HFFc6 (cell line): ENCODE data around the gene NEDD4. TPM values are rescaled to one million over a fixed set of nuclear protein-coding genes. Genes with fewer than 3 reads are reported as not detected.

ENCODE experiments used
- DNase-seq: peaks from one replicate; pipeline ENCODE4 v3.0.0-alpha.2; 2018
- H3K27ac Mint-ChIP-seq: 2 replicates; pipeline ENCODE4 v1.8.0; 2020; ENCODE audit warnings: mild to moderate bottlenecking, mixed read lengths
- H3K27me3 Mint-ChIP-seq: 2 replicates; pipeline ENCODE4 v1.8.0; 2021; ENCODE audit warnings: mild to moderate bottlenecking, moderate library complexity, mixed read lengths; ENCODE audit not compliant: insufficient read depth
- H3K36me3 Mint-ChIP-seq: 2 replicates; pipeline ENCODE4 v1.8.0; 2021; ENCODE audit warnings: low read depth, mixed read lengths
- H3K4me1 Mint-ChIP-seq: 2 replicates; pipeline ENCODE4 v1.8.0; 2020; ENCODE audit warnings: low read depth, mixed read lengths
- H3K4me3 Mint-ChIP-seq: 2 replicates; pipeline ENCODE4 v1.8.0; 2020; ENCODE audit warnings: mild to moderate bottlenecking, moderate library complexity, mixed read lengths
- H3K9me3 Mint-ChIP-seq: 2 replicates; pipeline ENCODE4 v1.8.0; 2020; ENCODE audit warnings: mild to moderate bottlenecking, mixed read lengths
- total RNA-seq, 6 experiments: library from RNA; stranded (reverse); fragmentation: NEBNext Ultra II Directional; extraction: Animal tissue kit (Norgen Biotek cat#: 25700); gene quantifications; 2 replicates in 1 of 6; 3 replicates in 5 of 6; pipeline ENCODE4 v1.2.3, GENCODE V29; 2021
- TF ChIP-seq, protein P1 (sequence below): fragments of 200-600 bp; sonication (generic); IDR thresholded peaks from 2 replicates; pipeline ENCODE4 v1.5.0; 2021; ENCODE audit warnings: antibody characterized with exemption, mild to moderate bottlenecking

The NEDD4 gene
- total RNA-seq, 6 experiments from 2014 or later, result 27.0 to 37.7 (median 34.0) TPM

- Mint-ChIP-seq H3K36me3 (no peaks in the 10 kb centered on the region), H3K4me3 (no peak overlapping the region), H3K4me1 (peaks cover 3% of the 10 kb centered on the region; the same call in 1 of the 2 replicates), H3K27me3 (peaks cover 3% of the 10 kb centered on the region), H3K9me3 (no peaks in the 10 kb centered on the region), H3K27ac (no peak overlapping the region)
- TF ChIP-seq, protein P1, sequence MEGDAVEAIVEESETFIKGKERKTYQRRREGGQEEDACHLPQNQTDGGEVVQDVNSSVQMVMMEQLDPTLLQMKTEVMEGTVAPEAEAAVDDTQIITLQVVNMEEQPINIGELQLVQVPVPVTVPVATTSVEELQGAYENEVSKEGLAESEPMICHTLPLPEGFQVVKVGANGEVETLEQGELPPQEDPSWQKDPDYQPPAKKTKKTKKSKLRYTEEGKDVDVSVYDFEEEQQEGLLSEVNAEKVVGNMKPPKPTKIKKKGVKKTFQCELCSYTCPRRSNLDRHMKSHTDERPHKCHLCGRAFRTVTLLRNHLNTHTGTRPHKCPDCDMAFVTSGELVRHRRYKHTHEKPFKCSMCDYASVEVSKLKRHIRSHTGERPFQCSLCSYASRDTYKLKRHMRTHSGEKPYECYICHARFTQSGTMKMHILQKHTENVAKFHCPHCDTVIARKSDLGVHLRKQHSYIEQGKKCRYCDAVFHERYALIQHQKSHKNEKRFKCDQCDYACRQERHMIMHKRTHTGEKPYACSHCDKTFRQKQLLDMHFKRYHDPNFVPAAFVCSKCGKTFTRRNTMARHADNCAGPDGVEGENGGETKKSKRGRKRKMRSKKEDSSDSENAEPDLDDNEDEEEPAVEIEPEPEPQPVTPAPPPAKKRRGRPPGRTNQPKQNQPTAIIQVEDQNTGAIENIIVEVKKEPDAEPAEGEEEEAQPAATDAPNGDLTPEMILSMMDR, result no peak
- no peak for DNase-seq
These were observed 8.2 kb upstream of the NEDD4 start for GRCh38 chr15:56001471-56002078.

GRCh38 chr15:55999658-56000057, 6.2 kb upstream of the NEDD4 start:
- no peaks in the 10 kb centered on the region for H3K9me3 Mint-ChIP-seq
- no peak for DNase-seq
- no peak overlapping the region for H3K4me3 Mint-ChIP-seq
- peaks cover 3% of the 10 kb centered on the region for H3K27me3 Mint-ChIP-seq
- TF ChIP-seq, protein P1, result no peak
- H3K4me1 Mint-ChIP-seq, result no peaks in the 10 kb centered on the region
- no peak overlapping the region for H3K27ac Mint-ChIP-seq
- no peaks in the 10 kb centered on the region for H3K36me3 Mint-ChIP-seq

DNA sequence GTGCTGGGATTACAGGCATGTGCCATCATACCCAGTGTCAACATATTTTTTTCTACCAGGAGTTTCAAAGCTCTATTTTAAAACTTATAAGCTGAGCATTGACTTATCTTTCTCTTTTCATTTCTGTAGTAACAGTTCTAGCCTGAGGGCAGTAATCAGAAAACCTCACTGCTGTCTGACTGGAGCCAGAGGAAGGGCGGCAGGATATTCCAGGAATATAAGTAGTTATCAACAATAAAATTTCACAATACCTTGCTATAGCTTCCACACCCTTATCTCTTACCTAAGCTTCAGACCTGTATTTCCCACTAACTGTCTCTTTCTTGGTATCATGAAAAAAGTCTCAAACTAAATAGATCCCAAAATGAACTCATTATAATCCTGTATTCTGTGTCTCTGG, 5.1 kb upstream of the NEDD4 start:
- TF ChIP-seq, protein P1, result no peak
- no peak for DNase-seq
- Mint-ChIP-seq H3K27me3 (peaks cover 3% of the 10 kb centered on the region), H3K4me3 (no peak overlapping the region), H3K27ac (no peak overlapping the region), H3K36me3 (no peaks in the 10 kb centered on the region), H3K9me3 (no peaks in the 10 kb centered on the region), H3K4me1 (0 out of 2 replicates have a peak, but pooled peaks cover 6% of the 10 kb centered on the region)

DNA sequence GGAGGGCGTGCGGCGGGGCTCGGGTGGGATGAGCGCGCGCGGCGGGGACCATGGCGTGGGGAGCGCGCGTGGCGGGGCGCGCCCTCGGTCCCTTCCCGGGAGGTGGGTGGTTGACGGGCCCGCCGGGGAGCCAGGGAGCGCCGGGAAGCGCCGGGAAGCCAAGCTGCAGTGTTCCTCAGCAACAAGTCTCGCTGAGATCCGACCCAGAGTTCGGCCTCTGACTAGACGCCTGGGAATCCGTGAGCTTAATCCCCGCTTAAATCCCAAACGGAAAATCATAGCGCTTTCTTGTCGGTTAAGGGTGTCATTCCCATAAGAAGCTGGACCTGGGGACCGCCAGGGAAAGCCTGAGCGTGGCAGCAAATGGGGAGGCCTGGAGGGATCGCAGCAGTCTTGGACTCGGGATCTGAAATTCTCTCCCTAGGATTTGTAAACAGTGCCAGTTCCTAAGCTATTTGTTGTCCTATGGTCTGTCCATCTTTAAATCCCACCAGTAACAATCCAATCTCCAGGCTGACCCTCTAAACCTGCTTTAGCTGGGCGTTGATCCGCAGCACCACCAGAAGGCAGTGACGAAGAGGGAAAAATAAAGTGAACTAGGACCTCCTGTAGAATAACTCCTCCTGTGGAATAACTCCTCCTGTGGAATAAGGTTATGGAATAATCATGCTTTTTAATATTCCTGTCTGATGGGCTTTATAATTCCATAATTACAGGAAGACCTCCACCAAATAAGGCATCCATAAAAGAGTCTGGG, 570 bp upstream of the NEDD4 start:
- TF ChIP-seq, protein P1, result 0 out of 2 replicates have a peak, but pooled peaks have one; percentile 5
- Mint-ChIP-seq H3K4me3 (peak overlapping the region; percentile 97), H3K4me1 (peaks cover 34% of the 10 kb centered on the region), H3K27me3 (peaks cover 2% of the 10 kb centered on the region; the same call in 1 of the 2 replicates), H3K36me3 (peaks cover 6% of the 10 kb centered on the region), H3K27ac (peak overlapping the region; percentile 81), H3K9me3 (no peaks in the 10 kb centered on the region)
- DNase-seq, result peak; percentile 63

- H3K27ac Mint-ChIP-seq, result peak overlapping the region; percentile 89
These were observed 672 bp downstream of the NEDD4 start for GRCh38 chr15:55992769-55993110.

More at GRCh38 chr15:55992769-55993110, 672 bp downstream of the NEDD4 start:
- TF ChIP-seq, protein P1, result no peak
- Mint-ChIP-seq H3K4me3 (peak overlapping the region; percentile 97), H3K27me3 (peaks cover 2% of the 10 kb centered on the region; the same call in 1 of the 2 replicates), H3K9me3 (no peaks in the 10 kb centered on the region), H3K36me3 (peaks cover 12% of the 10 kb centered on the region), H3K4me1 (peaks cover 34% of the 10 kb centered on the region)
- peak; percentile 41 for DNase-seq
